Cortex of kidney (tissue), 1 donor: ENCODE measurements around the gene MOB3C.

Experiments used
- DNase-seq: peaks from one replicate; lab custom pipeline; 2025; lab: John Stamatoyannopoulos, UW

The MOB3C gene

DNA sequence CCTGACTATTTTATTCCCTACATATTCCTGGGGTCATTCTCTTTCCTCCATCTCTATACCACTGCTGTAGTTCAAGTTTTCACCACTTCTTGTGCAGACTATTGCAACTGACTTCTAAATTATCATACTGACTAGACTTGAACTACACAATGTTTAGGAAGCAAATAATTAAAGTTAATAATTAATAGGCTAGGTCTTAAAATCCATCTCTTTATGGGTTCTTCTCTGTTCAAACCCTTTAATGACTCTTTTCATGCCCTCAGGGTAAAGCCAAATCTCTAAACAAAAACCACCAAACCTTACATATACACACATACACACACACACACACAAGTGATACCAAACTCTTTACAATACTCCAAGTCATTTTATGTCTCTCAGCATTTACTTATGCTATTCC, 22.3 kb upstream of the MOB3C start:
- DNase-seq: no peak

DNA sequence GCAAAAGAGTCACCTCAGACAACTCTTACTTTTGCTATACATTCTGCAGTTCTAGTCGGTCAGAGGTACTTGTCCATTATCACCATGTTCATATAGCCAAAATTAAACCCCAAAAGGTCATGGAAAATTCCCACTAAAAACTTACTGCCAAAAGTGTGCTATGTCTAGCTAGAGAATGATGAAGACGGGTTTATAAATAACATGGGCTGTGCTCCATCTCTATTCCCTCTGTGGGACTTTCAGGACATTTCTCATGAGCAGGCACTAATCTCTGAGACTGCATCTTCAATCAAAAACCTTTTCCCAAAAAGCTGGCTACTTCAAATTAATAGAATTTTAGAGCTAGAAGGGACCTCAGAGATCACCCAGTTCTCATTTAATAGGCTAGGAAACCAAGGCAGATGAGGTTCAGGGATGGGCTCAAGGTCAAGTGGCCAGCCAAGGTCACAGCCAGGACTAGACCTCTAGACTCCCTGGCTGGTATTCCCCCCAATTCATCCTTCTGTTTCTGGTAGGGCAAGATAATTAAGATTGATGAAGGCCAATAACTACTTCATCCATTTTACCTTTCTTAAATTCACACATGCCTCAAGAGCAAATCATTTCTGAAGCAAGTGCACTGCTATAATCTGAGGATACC, 21.0 kb upstream of the MOB3C start:
- no peak for DNase-seq

DNA sequence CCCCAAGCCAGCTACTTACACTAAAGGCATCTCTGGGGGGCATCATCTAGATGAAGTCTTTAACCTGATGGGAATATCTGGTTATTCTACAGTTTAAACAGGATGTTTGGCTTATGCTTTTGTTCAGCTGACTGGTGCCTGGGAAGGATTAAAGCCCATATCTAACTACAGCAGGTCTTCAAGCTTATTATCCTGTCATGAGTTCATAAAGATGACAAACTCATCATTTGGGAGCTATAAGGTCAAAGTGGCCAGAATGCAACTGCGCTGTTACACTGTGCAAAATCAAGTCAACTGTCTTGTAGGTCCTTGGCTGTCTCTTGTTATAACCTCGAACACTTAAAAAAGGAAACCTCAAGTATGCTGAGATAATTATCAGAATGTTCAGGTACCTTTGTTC, 18.6 kb upstream of the MOB3C start:
- no peak for DNase-seq

DNA sequence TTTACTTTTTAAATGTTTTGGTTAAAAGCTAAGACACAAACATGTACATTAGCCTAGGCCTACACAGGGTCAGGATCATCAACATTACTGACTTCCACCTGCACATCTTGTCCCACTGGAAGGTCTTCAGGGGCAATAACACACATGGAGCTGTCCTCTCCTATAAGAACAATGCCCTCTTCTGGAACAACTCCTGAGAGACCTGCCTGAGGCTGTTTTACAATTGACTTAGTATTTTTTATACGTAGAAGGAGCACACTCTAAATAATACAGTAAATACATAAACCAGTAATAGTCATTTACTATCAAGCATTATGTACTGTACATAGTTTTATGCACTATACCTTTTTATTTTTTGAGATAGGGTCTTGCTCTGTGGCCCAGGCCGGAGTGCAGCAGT, 14.1 kb upstream of the MOB3C start:
- no peak for DNase-seq

DNA sequence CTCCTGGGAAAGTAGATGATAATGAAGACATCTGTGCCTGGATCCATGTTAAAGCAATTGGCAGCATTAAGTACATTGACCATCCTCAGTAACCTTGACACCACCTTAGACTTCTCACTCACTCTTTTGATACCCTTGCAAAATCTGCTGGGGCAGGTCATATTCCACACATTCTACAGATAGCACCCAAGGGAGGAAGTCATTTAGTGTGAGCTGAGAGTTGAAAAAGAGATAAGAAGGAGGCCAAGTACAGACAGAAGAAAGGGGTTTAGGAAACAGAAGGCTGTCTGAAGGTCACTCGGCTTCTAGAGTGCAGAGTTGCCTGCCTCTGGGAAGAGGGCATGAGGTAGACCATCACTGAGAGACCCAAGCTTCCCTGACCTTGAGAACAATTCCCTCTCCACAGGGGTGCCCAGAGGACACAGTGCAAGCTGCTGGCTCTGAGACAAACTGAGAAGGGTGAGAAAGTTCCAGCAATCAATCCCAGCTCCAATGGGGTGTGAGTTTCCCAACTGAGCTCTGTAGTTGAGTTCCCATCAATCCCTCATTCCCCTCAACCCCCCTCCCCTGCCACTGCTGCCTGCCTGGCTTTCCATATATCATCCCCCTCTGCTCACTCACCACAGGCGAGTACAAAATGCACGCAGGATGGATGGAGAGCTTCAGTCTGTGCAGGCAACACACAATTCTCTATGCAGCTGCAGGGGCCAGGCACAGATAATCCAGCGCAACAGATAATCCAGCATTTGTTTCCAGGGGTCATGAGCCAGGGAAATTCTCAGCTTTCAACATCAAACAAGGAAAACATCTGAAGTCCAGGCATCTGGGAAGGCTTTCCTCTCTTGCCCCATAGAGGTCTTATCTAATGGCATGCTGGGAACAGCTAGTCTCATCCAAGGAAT, 7.4 kb upstream of the MOB3C start:
- DNase-seq: no peak

DNA sequence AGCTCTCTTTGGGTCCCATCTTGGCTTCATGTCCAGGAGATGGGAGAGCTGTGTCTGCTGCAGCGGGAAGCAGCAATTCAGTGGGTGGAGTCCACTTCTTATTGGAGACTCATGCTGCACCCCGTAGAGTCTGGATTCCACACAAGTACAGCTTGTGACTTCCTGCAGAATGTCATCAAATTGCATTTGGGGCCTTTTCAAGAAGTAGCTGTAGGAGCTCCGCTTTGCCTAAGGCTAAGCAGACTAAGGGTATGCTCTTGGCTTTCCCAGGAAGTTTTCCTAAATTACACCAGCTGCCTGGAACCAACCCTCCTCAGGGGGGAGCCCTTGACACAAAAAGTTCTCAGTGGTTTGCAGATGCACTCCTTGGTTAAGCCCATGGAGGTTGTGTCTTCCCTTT, 5.7 kb upstream of the MOB3C start:
- no peak for DNase-seq

DNA sequence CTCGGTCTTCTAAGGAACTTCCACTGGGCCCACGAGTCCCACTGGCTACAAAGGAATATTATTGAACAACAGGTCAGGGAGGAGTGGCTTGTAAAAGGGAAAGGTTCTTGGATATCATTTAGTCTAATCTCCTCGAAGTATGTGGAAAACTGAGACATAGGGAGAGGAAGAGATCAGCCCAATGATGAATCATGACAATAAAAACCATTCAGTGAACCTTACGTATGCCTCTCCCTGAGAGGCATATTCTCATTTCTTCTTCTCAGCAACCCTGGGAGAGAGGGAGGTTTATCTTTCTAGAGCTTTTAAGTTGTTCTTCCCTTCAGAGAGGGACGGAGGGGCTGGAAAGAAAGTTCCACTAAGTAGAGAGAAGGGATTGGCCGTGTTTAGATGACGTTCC, 5.3 kb upstream of the MOB3C start:
- no peak for DNase-seq

DNA sequence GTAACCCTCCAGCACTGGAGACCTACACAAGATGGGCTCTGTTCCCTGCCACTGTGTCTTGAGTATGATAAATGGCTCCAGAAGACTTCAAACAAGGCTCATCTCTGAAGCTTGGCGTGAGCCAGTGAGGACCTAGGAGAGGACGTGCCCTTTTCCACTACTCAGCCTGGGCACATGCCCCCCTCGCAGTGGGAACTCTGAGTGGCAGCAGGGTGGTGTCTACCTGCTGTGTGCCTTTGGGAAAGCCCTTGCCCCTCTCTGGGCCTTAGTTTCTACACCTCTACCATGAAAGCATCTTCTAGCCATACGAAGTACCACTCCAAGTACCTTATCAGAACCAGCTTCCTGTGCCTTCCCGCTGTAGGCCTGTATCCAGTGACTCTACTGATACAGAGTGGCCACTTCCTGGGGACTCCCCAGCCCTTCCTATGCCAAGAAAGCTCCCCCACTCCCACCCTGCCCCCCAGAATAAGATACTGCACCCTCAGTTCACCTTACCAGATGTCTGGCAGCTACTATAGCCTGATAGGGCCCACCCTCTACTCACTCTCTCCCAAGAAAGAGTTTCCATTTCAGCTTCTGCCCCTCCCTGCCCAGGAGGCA, 3.1 kb upstream of the MOB3C start:
- DNase-seq: no peak

DNA sequence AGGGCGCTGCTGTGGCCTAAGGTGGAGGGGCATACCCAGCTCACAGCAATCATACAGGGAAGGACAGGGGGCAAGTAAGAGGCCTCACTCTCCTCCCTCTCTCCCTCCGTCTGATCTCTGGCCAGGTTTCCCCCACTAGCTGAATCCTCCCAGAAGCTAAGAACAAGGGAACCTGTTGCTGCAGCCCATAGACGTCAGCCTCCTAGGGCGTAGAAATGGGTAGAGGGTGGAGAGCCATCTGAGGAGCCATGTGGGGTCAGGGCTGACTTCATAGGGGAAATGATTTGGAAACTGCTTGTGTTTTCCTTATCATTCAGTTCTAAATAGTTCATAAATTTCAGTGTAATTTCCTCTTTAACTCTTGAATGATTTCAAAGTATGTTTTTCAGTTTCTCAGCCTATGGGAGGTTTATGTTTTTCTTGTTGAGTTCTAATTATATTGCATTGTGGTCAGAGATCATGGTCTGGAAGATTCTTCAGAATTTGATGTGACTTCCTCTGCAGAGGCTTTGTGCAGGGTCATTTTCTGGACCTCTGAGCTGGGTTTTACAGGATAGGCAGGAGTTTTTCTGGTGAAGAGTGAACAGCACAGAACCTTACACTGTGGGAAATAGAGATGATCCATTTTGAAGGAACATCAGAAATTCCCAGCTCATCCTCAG, 2.3 kb upstream of the MOB3C start:
- no peak for DNase-seq

DNA sequence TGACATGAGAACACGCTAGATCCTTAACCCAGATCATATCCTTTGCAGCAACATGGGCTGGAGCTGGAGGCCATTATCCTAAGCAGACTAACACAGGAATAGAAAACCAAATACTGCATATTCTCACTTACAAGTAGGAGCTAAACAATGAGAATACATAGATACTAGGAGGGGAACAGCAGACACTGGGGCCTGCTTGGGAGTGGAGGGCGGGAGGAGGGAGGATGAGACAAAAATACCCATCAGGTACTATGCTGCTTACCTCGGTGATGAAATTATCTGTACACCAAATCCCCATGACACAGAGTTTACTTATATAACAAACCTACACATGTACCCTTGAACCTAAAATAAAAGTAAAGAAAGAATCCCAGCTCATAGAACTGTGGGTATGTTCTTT, 1.2 kb upstream of the MOB3C start:
- no peak for DNase-seq

DNA sequence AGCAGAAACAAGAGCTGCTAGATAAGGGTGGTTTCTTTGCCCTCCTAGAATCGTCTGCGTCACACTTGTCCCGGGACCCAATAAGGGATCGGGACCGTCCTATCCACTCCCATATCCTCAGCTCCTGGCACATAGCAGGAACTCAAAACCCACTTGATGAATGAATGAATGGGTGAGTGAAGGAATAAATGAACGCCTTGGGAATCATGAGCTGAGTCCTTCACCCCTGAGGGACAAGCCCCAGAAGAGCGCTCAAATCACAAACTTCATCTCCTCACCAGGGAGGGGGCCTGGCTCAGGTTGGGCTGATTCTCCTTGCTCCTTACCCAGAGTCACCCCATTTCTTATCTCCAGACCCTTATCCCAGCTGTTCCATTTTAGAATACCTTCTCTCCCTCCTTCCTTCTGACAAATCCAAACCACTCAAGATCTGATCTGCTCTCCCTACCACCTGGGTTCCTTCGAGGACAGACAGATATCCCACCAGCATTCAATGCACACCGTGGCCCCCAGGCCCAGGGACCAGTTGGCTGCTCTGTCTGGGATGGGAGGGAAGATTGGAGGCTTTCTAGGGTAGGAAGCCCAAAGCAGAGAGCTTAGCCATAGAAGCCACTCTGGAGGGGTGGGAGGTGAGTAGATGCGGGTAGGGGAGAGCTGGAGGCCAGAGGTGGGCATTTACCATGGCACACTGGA, 643 bp upstream of the MOB3C start:
- DNase-seq: no peak

DNA sequence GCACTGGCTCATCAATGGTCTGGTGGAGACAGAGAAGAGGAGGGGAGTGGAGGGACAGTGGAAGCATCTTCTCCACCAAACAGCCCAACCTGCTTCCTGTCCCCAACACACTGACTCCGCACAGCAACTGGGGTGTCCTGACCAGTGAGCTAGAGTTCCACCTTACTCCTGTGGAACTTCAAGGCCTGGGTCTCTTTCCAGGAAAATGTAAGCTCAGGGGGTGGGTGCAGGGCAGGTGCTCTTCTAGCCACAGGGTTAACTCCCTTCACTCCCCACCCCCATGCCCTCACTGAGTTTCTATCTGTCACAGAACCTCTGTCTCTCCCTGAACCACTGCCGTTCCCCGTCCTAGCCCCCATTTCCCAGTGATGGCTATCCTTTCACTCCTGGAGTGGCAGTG, 876 bp downstream of the MOB3C start:
- DNase-seq: no peak

DNA sequence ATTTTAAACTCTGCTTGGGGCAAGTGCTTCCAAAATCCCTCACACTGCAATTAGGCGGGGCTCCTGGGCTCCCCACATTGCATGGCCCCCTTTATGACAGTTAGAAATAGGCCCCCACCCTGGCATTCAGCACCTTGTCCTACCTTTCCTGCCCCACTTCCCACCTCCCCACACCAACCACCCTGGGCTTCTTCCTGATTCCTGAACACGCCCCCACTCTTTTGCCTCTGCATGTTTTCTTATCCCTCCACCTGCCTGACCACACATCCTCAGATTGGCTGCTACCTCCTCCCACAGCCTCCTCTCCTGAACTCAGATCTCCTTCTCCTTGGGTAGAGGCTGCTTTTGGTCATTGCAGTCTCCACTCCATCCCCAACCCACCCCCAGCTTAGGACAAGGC, 1.5 kb downstream of the MOB3C start:
- no peak for DNase-seq

DNA sequence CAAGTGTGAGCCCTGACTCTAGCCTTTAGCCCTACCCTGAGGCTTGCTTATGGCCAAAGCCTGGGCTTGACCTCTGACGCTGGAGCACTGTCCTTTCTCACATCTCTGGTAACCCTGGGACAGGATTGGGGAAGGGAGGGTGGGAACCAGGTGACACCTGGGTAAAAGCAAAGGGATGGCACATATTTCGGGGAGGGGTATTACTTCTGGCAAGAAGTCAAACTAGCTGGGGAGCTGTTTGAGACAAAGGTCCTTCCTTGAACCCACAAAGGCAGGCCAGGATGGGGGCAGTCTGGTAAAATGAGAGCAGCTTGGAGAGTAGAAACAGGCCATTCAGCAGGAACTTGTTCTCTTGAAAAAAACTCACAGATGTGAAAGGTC, 2.0 kb downstream of the MOB3C start:
- DNase-seq: no peak

DNA sequence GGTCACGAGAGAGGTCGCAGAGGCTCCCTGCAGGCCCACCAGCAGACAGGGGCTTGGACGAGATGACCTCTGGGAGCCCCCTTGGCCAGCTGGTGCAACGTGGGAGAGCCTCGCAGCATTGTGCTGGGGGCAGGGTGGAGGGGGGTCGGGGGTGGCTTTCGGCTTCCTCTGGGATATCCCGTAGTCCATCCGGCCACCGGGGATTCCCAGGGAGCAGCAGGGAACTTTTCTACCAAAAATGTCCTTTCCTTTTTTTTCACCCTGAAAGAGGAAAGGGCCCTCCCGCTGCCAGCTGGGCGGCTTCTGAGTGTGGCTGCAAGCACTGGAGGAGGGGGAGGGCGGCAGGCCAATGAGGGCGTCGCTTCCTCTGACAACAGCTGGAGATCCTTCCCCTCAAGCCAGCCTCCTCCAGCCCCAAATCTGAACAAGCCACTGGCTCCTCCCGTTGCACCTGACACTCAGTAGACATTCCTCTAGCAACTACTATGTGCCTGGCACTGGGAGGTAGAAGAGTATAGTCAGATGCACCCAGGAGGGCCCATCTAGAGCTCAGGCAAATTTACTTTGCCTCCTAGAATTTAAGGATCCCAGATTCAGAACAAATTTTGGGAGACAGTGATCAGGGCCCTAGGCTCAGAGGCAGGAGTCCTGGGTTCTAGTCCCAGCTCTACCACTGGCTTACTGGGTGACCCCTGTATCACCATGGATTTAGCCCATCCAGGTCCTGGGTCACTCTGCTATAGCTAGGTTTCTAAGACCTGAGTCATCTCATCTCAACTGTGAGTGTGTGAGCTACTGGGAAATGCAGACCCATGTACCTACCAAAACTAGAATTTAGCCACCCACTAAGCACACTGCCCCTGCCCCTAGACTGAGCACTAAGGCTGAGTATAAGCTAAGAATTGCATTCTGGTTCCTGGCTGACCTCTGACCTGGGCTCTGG, 2.7 kb downstream of the MOB3C start:
- no peak for DNase-seq

DNA sequence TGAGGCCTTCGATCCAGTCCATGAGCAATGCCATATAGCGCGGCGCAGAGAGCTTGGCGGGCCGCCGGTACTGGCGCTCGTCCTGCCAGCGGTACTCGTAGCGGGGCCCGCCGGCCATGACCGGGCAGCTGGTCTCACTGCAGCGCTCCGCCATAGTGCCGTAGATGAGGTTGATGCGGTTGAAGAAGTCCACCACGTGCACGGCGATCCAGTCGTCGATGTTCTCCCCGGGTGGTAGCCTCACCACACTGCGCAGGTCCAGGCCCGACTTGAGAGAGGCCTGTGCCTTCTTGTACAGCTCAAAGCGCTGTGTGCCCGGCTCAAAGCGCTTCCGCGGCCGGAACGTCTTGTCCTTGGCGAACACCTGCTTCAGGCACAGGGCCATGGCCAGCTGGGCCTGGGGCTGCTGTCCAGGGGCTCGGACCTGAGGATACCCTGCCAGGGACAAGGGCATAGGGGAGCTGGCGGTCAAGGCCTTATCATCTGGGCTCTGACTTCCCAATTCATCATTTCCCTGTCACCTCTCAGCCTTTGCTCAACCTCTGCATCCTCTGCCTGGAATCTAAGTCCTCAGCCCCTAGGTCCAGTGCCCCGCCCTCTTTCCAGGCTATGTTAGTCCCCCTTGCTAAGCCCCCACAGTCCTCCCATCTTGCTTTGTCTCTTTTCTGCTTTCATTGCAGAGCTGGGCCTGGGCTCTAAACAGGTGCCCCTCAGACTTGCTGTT, 3.5 kb downstream of the MOB3C start:
- no peak for DNase-seq

DNA sequence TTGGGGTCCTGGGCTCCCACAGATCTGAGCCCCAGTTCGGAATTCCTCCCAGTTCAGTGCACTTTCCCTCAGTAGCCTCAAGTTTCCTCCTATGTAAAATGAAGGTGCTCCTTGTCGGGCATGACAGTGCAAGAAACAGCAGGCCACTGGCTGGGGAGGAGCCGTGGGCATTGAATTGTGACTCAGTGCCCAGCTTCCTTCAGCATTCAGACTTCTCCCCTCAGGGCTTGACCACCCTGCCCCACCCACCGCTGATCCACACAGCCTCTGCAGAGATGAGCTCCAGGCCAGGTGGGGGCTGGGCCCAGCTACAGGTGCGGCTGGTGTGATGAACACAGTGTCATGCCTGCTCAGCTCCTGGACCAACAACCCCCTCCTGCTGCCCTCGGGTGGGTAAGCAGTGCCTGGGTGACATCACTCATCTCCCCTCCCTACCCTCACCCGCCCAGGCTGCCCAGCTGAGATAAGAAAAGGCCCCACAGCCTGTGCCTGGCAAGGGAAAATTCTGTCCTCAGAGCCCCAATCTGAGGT, 4.9 kb downstream of the MOB3C start:
- no peak for DNase-seq

DNA sequence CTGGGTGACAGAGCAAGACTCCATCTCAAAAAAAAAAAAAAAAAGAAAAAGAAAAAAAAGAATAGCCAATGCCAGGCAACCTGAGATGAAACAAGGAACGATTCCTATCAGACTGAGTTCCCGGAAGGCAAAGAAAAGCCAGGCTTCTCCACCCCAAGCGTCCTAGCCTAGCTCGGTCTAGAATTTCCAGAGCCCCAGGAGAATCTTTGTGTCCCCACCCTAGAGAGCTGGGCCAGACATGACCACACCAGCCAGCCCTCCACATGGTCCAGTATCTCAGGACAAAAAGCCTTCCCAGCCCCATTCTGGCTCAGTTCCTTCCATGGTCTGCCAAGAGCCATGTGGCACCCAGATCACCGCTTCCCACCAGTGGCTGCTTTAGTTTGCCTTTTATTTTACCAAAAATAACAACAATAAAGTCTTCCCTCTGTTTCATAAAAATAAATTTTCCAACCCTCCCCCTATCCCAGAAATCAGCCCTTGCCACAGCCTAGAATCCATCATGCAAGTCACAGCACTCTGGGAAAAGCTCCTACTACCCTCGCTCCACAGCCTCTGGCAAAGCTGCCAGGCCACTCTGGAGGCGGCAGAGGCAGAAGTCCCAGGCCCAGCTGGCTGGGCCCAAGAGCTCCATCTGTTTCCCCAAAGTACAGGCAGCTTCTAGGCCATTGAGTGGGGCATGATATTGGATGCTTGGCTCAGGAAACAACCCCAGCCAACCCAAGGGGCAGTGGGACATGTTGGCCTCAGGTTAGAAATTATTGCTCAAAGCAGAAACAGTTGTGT, 9.1 kb downstream of the MOB3C start:
- no peak for DNase-seq

DNA sequence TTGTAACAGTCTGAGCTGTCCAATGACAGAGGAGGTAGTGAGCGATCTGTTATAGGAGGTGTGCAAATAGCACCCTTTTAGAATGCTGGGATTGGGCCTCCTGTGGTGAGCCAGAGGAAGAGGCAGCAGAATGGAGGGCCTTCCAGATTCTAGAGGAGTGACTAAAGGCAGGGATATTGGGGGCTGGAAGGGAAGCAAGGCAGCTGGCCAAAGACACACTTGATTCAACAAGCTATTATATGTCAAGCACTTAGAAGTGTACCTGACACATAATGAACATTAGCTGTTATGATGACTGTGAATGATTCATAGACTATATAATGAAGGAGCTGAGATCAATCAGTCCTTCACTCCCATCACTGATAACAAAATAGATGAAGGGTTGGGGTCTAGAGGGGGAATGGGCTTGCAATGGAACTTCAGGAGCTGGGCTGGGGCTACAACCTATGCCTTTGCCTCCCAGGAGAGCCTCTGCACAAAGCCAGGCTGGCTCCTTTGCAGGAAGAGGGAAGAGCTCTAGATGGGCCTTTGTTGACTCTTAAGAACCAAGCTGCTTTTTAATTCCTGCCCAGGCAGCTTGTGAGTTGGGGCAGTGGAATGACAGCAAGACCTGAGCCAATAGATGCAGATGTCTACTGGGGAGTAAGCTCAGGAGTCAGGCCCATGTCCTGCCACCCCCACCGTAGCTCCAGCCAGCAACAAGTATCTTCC, 10.2 kb downstream of the MOB3C start:
- DNase-seq: no peak
